Prostate gland (tissue), 2 donors: ENCODE data around the gene CLBA1. TPM values are rescaled to one million over a fixed set of nuclear protein-coding genes. Genes with fewer than 3 reads are reported as not detected.

ENCODE experiments used
- DNase-seq: peaks from one replicate; pipeline ENCODE4 v3.0.0-alpha.2; 2019; ENCODE audit warnings: low spot score
- H3K27ac ChIP-seq, 2 donors: fragments of 200-600 bp; sonication (generic); 2 replicates each; pipeline ENCODE4 v1.5.1; 2017 to 2019
- H3K27me3 ChIP-seq: fragments of 200-600 bp; sonication (generic); replicated peaks from 2 replicates; pipeline ENCODE4 v1.5.1; 2019; ENCODE audit not compliant: insufficient read depth
- H3K36me3 ChIP-seq, 2 donors: fragments of 200-600 bp; sonication (generic); 1 replicate in 1 of 2; 2 replicates in 1 of 2; pipeline versions ENCODE4 v1.5.1 to v1.8.1; 2017 to 2019
- H3K4me1 ChIP-seq: fragments of 200-600 bp; sonication (generic); replicated peaks from 2 replicates; pipeline ENCODE4 v1.5.1; 2019
- H3K4me3 ChIP-seq, 2 donors: fragments of 200-600 bp; sonication (generic); 2 replicates each; pipeline ENCODE4 v1.5.1; 2017 to 2019
- H3K9me3 ChIP-seq: fragments of 200-600 bp; sonication (generic); 2 replicates; pipeline ENCODE4 v1.5.1; 2017
- CTCF ChIP-seq, 4 experiments: fragments of 200-600 bp in 2 of 4; fragments of 450-650 bp in 2 of 4; sonication (generic) in 2 of 4; IDR thresholded peaks; 1 replicate in 3 of 4; 2 replicates in 1 of 4; pipeline ENCODE4 v1.5.1; 2016 to 2019; ENCODE audit warnings: antibody characterized with exemption in 4 of 4, mild to moderate bottlenecking in 2 of 4, moderate library complexity in 2 of 4
- POLR2A ChIP-seq: fragments of 450-650 bp; IDR thresholded peaks from one replicate; pipeline ENCODE4 v1.6.1; 2016; ENCODE audit warnings: antibody characterized with exemption, mild to moderate bottlenecking
- POLR2AphosphoS5 ChIP-seq: sonication (generic); formaldehyde crosslinking; IDR thresholded peaks from one replicate; pipeline ENCODE4 v1.6.1; 2017; ENCODE audit warnings: antibody characterized with exemption
- WGBS: methylation state at CpG from one replicate; pipeline ENCODE4 v1.1.5; 2018; 5-methylcytosine and 5-hydroxymethylcytosine counted together
- intact Hi-C: fragments of 100-400 bp; cut with DNase I; formaldehyde crosslinking; loops from one replicate; pipeline ENCODE4 v1.14.2; 2022
- total RNA-seq, 2 donors: library from RNA; depleted of rRNA; stranded (reverse); fragments of >200 nt; gene quantifications; one replicate each; pipeline ENCODE4 v1.1.0, GENCODE V29; 2016

Gene CLBA1
- total RNA-seq, 2 donors from 2014 or later, result 15.2 to 19.3 TPM

GRCh38 chr14:105023144-105023543 lies 37.6 kb downstream of the CLBA1 start:
- no peak for TF ChIP-seq POLR2A
- no peak for TF ChIP-seq CTCF (IDR thresholded peaks at IDR 0.05)
- TF ChIP-seq POLR2AphosphoS5, result no peak
- Histone ChIP-seq H3K4me1 (peaks cover 3% of the 10 kb centered on the region), H3K27ac (no peak overlapping the region), H3K36me3 (no peaks in the 10 kb centered on the region), H3K4me3 (no peak overlapping the region), H3K27me3 (no peaks in the 10 kb centered on the region), H3K9me3 (no peaks in the 10 kb centered on the region)
- intact Hi-C loops, result loop anchor here (5.0 kb wide), 1 partner anchor 41 kb away; no protein-coding TSS in a partner anchor
- WGBS, result 69% methylated on average over 11 of the region's 11 CpGs
- DNase-seq, result no peak

- no peaks in the 10 kb centered on the region for H3K9me3 ChIP-seq
- TF ChIP-seq POLR2AphosphoS5, result no peak
- no peak for TF ChIP-seq POLR2A
- TF ChIP-seq CTCF (IDR thresholded peaks at IDR 0.05), result no peak
- peaks cover 3% of the 10 kb centered on the region for H3K4me1 ChIP-seq
- no peak overlapping the region for H3K27ac ChIP-seq
- intact Hi-C loops, result loop anchor here (5.0 kb wide), 1 partner anchor 42 kb away; no protein-coding TSS in a partner anchor
- 63% methylated on average over 4 of the region's 4 CpGs for WGBS
- no peaks in the 10 kb centered on the region for H3K27me3 ChIP-seq
- H3K4me3 ChIP-seq, result no peak overlapping the region
- no peaks in the 10 kb centered on the region for H3K36me3 ChIP-seq
- DNase-seq, result no peak
Measured at GRCh38 chr14:105023791-105024480, 38.3 kb downstream of the CLBA1 start.

- Histone ChIP-seq H3K4me3 (no peak overlapping the region), H3K4me1 (peaks cover 3% of the 10 kb centered on the region), H3K27ac (no peak overlapping the region), H3K36me3 (no peaks in the 10 kb centered on the region), H3K27me3 (no peaks in the 10 kb centered on the region), H3K9me3 (no peaks in the 10 kb centered on the region)
- intact Hi-C loops, result no loop called here
- DNase-seq, result no peak
- WGBS, result 96% methylated on average over 6 of the region's 6 CpGs
- no peak for TF ChIP-seq CTCF (IDR thresholded peaks at IDR 0.05)
- TF ChIP-seq POLR2AphosphoS5, result no peak
- no peak for TF ChIP-seq POLR2A
Measured at GRCh38 chr14:105025429-105025828, 39.8 kb downstream of the CLBA1 start.

- intact Hi-C loops, result no loop called here
- H3K36me3 ChIP-seq, result no peaks in the 10 kb centered on the region
- H3K4me1 ChIP-seq, result peaks cover 3% of the 10 kb centered on the region
- TF ChIP-seq POLR2A (no peak), POLR2AphosphoS5 (no peak), CTCF (IDR thresholded peaks at IDR 0.05) (no peak)
- H3K9me3 ChIP-seq, result no peaks in the 10 kb centered on the region
- H3K27me3 ChIP-seq, result no peaks in the 10 kb centered on the region
- H3K4me3 ChIP-seq, result no peak overlapping the region
- no peak overlapping the region for H3K27ac ChIP-seq
- no peak for DNase-seq
- 90% methylated on average over 16 of the region's 16 CpGs for WGBS
Measured at GRCh38 chr14:105026033-105026785, 40.6 kb downstream of the CLBA1 start.
